H9 (cell line): Measurements from ENCODE around the gene TPRG1. TPM values are rescaled to one million over a fixed set of nuclear protein-coding genes. Genes with fewer than 3 reads are reported as not detected.

Experiments
- DNase-seq: peaks from one replicate; pipeline ENCODE4 v3.0.0-alpha.2; 2017
- H2AFZ ChIP-seq: one replicate; pipeline ENCODE4 v1.6.1; 2013; ENCODE audit warnings: mild to moderate bottlenecking, low read length, control low read depth, moderate library complexity
- H2AK5ac ChIP-seq: 2 replicates; pipeline ENCODE4 v1.6.1; 2013; ENCODE audit warnings: low read length, control low read depth, mixed read lengths; ENCODE audit not compliant: insufficient read length
- H2BK120ac ChIP-seq: one replicate; pipeline ENCODE4 v1.6.1; 2013; ENCODE audit warnings: low read depth, mild to moderate bottlenecking, low read length, control low read depth, inconsistent platforms; ENCODE audit not compliant: poor library complexity, severe bottlenecking
- H2BK12ac ChIP-seq: 2 replicates; pipeline ENCODE4 v1.6.1; 2013; ENCODE audit warnings: low read length, control low read depth, mixed read lengths, low read depth; ENCODE audit not compliant: insufficient read length
- H2BK15ac ChIP-seq: 2 replicates; pipeline ENCODE4 v1.6.1; 2013; ENCODE audit warnings: low read depth, low read length, control low read depth
- H2BK20ac ChIP-seq: one replicate; pipeline ENCODE4 v1.6.1; 2013; ENCODE audit warnings: low read depth, mild to moderate bottlenecking, low read length, control low read depth, inconsistent platforms; ENCODE audit not compliant: poor library complexity, severe bottlenecking
- H2BK5ac ChIP-seq: 2 replicates; pipeline ENCODE4 v1.6.1; 2013; ENCODE audit warnings: low read length, control low read depth, mixed read lengths; ENCODE audit not compliant: insufficient read length
- H3K14ac ChIP-seq: 2 replicates; pipeline ENCODE4 v1.6.1; 2013; ENCODE audit warnings: low read length, control low read depth; ENCODE audit not compliant: insufficient read depth
- H3K18ac ChIP-seq: 2 replicates; pipeline ENCODE4 v1.6.1; 2013; ENCODE audit warnings: low read depth, mild to moderate bottlenecking, mixed read lengths, low read length, control low read depth; ENCODE audit not compliant: insufficient read length
- H3K23ac ChIP-seq: 2 replicates; pipeline ENCODE4 v1.6.1; 2013; ENCODE audit warnings: low read length, control low read depth, mixed read lengths, low read depth; ENCODE audit not compliant: insufficient read length
- H3K23me2 ChIP-seq: 2 replicates; pipeline ENCODE4 v1.6.1; 2013; ENCODE audit warnings: low read depth, mild to moderate bottlenecking, mixed read lengths, low read length, control low read depth; ENCODE audit not compliant: insufficient read length, poor library complexity, severe bottlenecking
- H3K27ac ChIP-seq: 2 replicates; pipeline ENCODE4 v1.5.1; 2013; ENCODE audit warnings: low read length, control low read depth, mixed read lengths, low read depth; ENCODE audit not compliant: insufficient read length
- H3K27me3 ChIP-seq: 2 replicates; pipeline ENCODE4 v1.6.1; 2013; ENCODE audit warnings: low read length, control low read depth, inconsistent platforms; ENCODE audit not compliant: insufficient read depth
- H3K4ac ChIP-seq: 2 replicates; pipeline ENCODE4 v1.6.1; 2013; ENCODE audit warnings: low read depth, mild to moderate bottlenecking, control low read depth, inconsistent platforms, low read length, moderate library complexity
- H3K4me1 ChIP-seq: 2 replicates; pipeline ENCODE4 v1.6.1; 2013; ENCODE audit warnings: low read length, control low read depth, inconsistent platforms; ENCODE audit not compliant: insufficient read depth
- H3K4me2 ChIP-seq: 2 replicates; pipeline ENCODE4 v1.6.1; 2013; ENCODE audit warnings: low read length, control low read depth, mixed read lengths; ENCODE audit not compliant: insufficient read length, insufficient read depth
- H3K56ac ChIP-seq: 2 replicates; pipeline ENCODE4 v1.6.1; 2013; ENCODE audit warnings: low read depth, mild to moderate bottlenecking, mixed read lengths, low read length, control low read depth; ENCODE audit not compliant: insufficient read length
- H3K79me1 ChIP-seq: 2 replicates; pipeline ENCODE4 v1.6.1; 2013; ENCODE audit warnings: low read depth, mild to moderate bottlenecking, moderate library complexity, low read length, control low read depth, inconsistent platforms; ENCODE audit not compliant: insufficient read depth, poor library complexity, severe bottlenecking
- H3K79me2 ChIP-seq: 2 replicates; pipeline ENCODE4 v1.6.1; 2013; ENCODE audit warnings: low read length, control low read depth, inconsistent platforms; ENCODE audit not compliant: insufficient read depth
- H3K9ac ChIP-seq: 2 replicates; pipeline ENCODE4 v1.6.1; 2013; ENCODE audit warnings: low read length, control low read depth, mixed read lengths; ENCODE audit not compliant: insufficient read length; ENCODE audit errors: extremely low read depth
- H3K9me3 ChIP-seq: one replicate; pipeline ENCODE4 v1.6.1; 2013; ENCODE audit warnings: low read depth, low read length, inconsistent platforms; ENCODE audit not compliant: control insufficient read depth
- H3T11ph ChIP-seq: one replicate; pipeline ENCODE4 v1.6.1; 2013; ENCODE audit warnings: mild to moderate bottlenecking, low read length, control low read depth, inconsistent platforms
- H4K20me1 ChIP-seq: one replicate; pipeline ENCODE4 v1.6.1; 2013; ENCODE audit not compliant: control insufficient read depth, insufficient read length, insufficient read depth
- H4K5ac ChIP-seq: 2 replicates; pipeline ENCODE4 v1.6.1; 2013; ENCODE audit warnings: low read depth, mild to moderate bottlenecking, mixed read lengths, low read length, control low read depth; ENCODE audit not compliant: insufficient read length
- H4K8ac ChIP-seq: replicated peaks from 2 replicates; pipeline ENCODE4 v1.6.1; 2013; ENCODE audit warnings: low read length, control low read depth, mixed read lengths, low read depth; ENCODE audit not compliant: insufficient read length
- H4K91ac ChIP-seq: 2 replicates; pipeline ENCODE4 v1.6.1; 2013; ENCODE audit warnings: low read depth, mild to moderate bottlenecking, moderate library complexity, mixed read lengths, low read length, control low read depth; ENCODE audit not compliant: insufficient read length
- H3K27ac Mint-ChIP-seq, 3 experiments: 2 replicates in 2 of 3; 3 replicates in 1 of 3; pipeline ENCODE4 v1.8.0; 2020 to 2021; ENCODE audit warnings: mixed read lengths in 3 of 3, mild to moderate bottlenecking in 1 of 3, moderate library complexity in 1 of 3
- H3K27me3 Mint-ChIP-seq: 2 replicates; pipeline ENCODE4 v1.8.0; 2021; ENCODE audit warnings: low read depth, mild to moderate bottlenecking, moderate library complexity, mixed read lengths
- H3K36me3 Mint-ChIP-seq, 3 experiments: 2 replicates in 2 of 3; 3 replicates in 1 of 3; pipeline ENCODE4 v1.8.0; 2020 to 2021; ENCODE audit warnings: low read depth in 3 of 3, mixed read lengths in 3 of 3; ENCODE audit not compliant: insufficient read depth in 1 of 3
- H3K4me1 Mint-ChIP-seq, 2 experiments: 2 replicates each; pipeline ENCODE4 v1.8.0; 2020; ENCODE audit warnings: mixed read lengths in 2 of 2
- H3K4me3 Mint-ChIP-seq, 2 experiments: 2 replicates in 1 of 2; 3 replicates in 1 of 2; pipeline ENCODE4 v1.8.0; 2020 to 2021; ENCODE audit warnings: mild to moderate bottlenecking in 2 of 2, mixed read lengths in 2 of 2, moderate library complexity in 1 of 2
- H3K9me3 Mint-ChIP-seq, 2 experiments: 2 replicates in 1 of 2; 3 replicates in 1 of 2; pipeline ENCODE4 v1.8.0; 2020; ENCODE audit warnings: mild to moderate bottlenecking in 2 of 2, mixed read lengths in 2 of 2, moderate library complexity in 1 of 2
- WGBS: extraction: QIAGEN DNeasy Blood & Tissue Kit; methylation state at CpG from one replicate; pipeline ENCODE4 v1.1.7; 2013; ENCODE audit warnings: missing lambda C conversion rate, low lambda C conversion rate, mixed read lengths; ENCODE audit not compliant: insufficient read length; ENCODE audit errors: extremely low coverage; 5-methylcytosine and 5-hydroxymethylcytosine counted together
- total RNA-seq: library from RNA; stranded (reverse); gene quantifications from 2 replicates; pipeline ENCODE4 v1.2.1, GENCODE V29; 2021
- TF ChIP-seq, protein P1 (sequence below): fragments of 200-600 bp; sonication (generic); conservative IDR thresholded peaks from 3 replicates; pipeline ENCODE4 v1.8.0; 2021; ENCODE audit warnings: antibody characterized with exemption, mild to moderate bottlenecking

TPRG1 gene
- total RNA-seq, 1 experiment from 2014 or later, result 0.66 TPM

DNA sequence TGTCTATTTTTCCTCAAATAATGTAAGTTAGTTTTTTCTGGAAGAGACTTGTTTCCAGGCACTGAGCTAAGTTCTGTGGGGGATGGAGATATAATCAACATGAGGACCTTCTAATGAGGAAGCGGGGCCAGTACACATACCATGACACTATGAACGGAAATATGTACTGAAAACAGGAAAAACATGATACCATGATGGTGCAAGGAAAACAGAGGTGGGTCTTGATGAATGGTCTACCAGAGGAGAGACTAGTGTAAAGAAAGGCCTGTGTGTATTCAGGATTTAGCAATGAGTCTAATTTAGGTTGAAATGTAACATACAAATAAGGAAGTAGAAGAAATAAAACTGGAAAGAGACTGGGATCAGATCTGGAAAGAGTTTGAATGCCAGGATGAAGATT, 38.9 kb upstream of the TPRG1 start:
- no peaks in the 10 kb centered on the region for H4K20me1 ChIP-seq
- H3K4me1 Mint-ChIP-seq, result peaks cover 0 to 5% of the 10 kb centered on the region in 2 experiments; a peak in 3 of 4 replicates
- H3K23me2 ChIP-seq, result no peaks in the 10 kb centered on the region
- no peak overlapping the region for H4K8ac ChIP-seq
- no peaks in the 10 kb centered on the region for H3K79me1 ChIP-seq
- no peak overlapping the region for H2BK120ac ChIP-seq
- H3K27me3 ChIP-seq, result no peaks in the 10 kb centered on the region
- H3K27ac Mint-ChIP-seq, result no peak overlapping the region
- H2BK5ac ChIP-seq, result no peak overlapping the region
- no peak overlapping the region for H2AFZ ChIP-seq
- no peaks in the 10 kb centered on the region for H3K79me2 ChIP-seq
- no peak overlapping the region for H4K5ac ChIP-seq
- H2BK20ac ChIP-seq, result no peak overlapping the region
- no peak overlapping the region for H3T11ph ChIP-seq
- H3K23ac ChIP-seq, result no peak overlapping the region
- H3K27me3 Mint-ChIP-seq, result no peaks in the 10 kb centered on the region
- H3K9me3 ChIP-seq, result no peaks in the 10 kb centered on the region
- no peak overlapping the region for H3K14ac ChIP-seq
- no peak overlapping the region for H3K27ac ChIP-seq
- DNase-seq, result no peak
- H3K4me1 ChIP-seq, result peaks cover 2% of the 10 kb centered on the region; the same call in 1 of the 2 replicates
- H3K36me3 Mint-ChIP-seq, result no peaks in the 10 kb centered on the region
- TF ChIP-seq, protein P1, sequence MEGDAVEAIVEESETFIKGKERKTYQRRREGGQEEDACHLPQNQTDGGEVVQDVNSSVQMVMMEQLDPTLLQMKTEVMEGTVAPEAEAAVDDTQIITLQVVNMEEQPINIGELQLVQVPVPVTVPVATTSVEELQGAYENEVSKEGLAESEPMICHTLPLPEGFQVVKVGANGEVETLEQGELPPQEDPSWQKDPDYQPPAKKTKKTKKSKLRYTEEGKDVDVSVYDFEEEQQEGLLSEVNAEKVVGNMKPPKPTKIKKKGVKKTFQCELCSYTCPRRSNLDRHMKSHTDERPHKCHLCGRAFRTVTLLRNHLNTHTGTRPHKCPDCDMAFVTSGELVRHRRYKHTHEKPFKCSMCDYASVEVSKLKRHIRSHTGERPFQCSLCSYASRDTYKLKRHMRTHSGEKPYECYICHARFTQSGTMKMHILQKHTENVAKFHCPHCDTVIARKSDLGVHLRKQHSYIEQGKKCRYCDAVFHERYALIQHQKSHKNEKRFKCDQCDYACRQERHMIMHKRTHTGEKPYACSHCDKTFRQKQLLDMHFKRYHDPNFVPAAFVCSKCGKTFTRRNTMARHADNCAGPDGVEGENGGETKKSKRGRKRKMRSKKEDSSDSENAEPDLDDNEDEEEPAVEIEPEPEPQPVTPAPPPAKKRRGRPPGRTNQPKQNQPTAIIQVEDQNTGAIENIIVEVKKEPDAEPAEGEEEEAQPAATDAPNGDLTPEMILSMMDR, result no peak
- no peak overlapping the region for H3K4ac ChIP-seq
- no peak overlapping the region for H2BK15ac ChIP-seq
- H3K4me3 Mint-ChIP-seq, result no peak overlapping the region
- H3K9ac ChIP-seq, result no peak overlapping the region
- H4K91ac ChIP-seq, result no peak overlapping the region
- no peak overlapping the region for H2BK12ac ChIP-seq
- WGBS, result no CpG with 5 or more reads among the region's 2 CpGs
- no peak overlapping the region for H3K4me2 ChIP-seq
- no peaks in the 10 kb centered on the region for H3K9me3 Mint-ChIP-seq
- no peak overlapping the region for H3K56ac ChIP-seq
- H3K18ac ChIP-seq, result no peak overlapping the region
- no peak overlapping the region for H2AK5ac ChIP-seq
